GM12892 (cell line): ENCODE measurements around the gene CLCF1.

Source experiments
- DNase-seq: peaks from one replicate; pipeline ENCODE4 v3.0.0; 2011; ENCODE audit not compliant: insufficient read length
- FAIRE-seq: peaks from 2 replicates; lab custom pipeline; 2011; peaks lifted over from hg19 to GRCh38; lab: Jason Lieb, UNC
- POLR2A ChIP-seq: IDR thresholded peaks from 2 replicates; pipeline ENCODE4 v1.6.1; 2011; ENCODE audit warnings: low read depth, low read length, control low read depth
- POLR2AphosphoS5 ChIP-seq: IDR thresholded peaks from 2 replicates; pipeline ENCODE4 v1.6.1; 2011; ENCODE audit warnings: low read depth, low read length, control low read depth
- TAF1 ChIP-seq: IDR thresholded peaks from 2 replicates; pipeline ENCODE4 v1.6.1; 2011; ENCODE audit warnings: low read depth, mild to moderate bottlenecking, control low read depth, low read length, borderline replicate concordance

The CLCF1 gene

DNA sequence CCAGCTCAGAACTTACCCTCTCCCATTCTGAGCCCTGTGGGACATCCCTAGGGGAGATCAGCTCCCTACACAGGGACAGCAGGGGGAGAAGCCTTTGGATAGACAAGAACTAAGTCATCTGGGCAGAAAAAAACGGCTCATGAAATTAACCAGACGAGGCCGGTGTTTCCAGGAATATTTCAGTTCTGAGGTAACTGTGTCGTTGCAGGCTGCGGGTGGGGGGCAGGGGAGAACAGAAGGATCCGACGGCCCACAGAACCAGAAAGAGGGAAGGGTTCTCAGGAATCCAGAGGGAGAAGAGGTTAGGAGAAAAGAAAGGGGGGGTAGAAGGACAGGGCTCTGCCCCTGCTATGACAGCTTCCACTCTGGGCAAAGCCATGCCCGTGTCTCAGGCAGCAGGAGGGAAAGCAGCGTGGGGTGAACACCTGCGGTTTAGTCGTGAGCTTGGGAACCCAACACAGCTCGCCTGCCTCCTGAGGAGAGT lies 3.6 kb downstream of the CLCF1 start:
- DNase-seq (no peak), FAIRE-seq (no peak)
- TF ChIP-seq TAF1 (no peak), POLR2A (no peak), POLR2AphosphoS5 (no peak)

DNA sequence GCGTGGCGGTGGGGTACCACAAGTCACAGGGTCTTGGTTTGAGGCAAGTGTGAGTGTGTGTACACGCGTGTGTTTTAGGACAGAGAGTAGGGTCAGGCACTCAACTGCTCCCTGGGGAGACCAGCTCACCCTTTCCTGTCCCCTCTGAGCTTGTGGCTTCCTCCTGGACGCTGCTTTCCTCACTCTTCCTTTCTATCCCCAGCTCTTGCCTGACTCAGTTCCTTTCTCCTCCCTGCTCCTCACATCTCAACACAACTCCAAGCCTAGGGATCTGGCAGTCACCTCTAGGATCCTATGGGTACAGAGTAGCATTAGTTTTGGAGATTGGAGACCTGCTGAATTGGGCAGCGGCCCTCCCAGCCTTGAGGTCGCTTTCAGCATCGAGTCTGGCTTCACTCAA lies 4.1 kb downstream of the CLCF1 start:
- no peak for FAIRE-seq
- no peak for TF ChIP-seq TAF1
- no peak for TF ChIP-seq POLR2A

GRCh38 chr11:67368621-67369020 lies 4.8 kb downstream of the CLCF1 start:
- DNase-seq, result no peak
- FAIRE-seq, result peak; percentile 85
- no peak for TF ChIP-seq TAF1
- TF ChIP-seq POLR2AphosphoS5, result no peak
- TF ChIP-seq POLR2A, result no peak

More for the DNA sequence above, 4.1 kb downstream of the CLCF1 start:
- no peak for DNase-seq

- TF ChIP-seq POLR2A, result no peak
- no peak for TF ChIP-seq POLR2AphosphoS5
- no peak for TF ChIP-seq TAF1
- FAIRE-seq (peak; percentile 73), DNase-seq (no peak)
Measured at GRCh38 chr11:67367761-67368227, 5.6 kb downstream of the CLCF1 start.

GRCh38 chr11:67366961-67367760 lies 6.2 kb downstream of the CLCF1 start:
- TF ChIP-seq POLR2A, result no peak
- no peak for TF ChIP-seq TAF1
- no peak for TF ChIP-seq POLR2AphosphoS5
- no peak for FAIRE-seq

GRCh38 chr11:67366546-67366945 lies 6.9 kb downstream of the CLCF1 start:
- TF ChIP-seq TAF1 (no peak), POLR2AphosphoS5 (no peak), POLR2A (no peak)
- no peak for DNase-seq
- FAIRE-seq, result no peak

More at GRCh38 chr11:67366961-67367760, 6.2 kb downstream of the CLCF1 start:
- DNase-seq, result no peak

- TF ChIP-seq TAF1 (no peak), POLR2AphosphoS5 (no peak), POLR2A (no peak)
- FAIRE-seq, result no peak
Measured at GRCh38 chr11:67365736-67366444, 7.5 kb downstream of the CLCF1 start.

DNA sequence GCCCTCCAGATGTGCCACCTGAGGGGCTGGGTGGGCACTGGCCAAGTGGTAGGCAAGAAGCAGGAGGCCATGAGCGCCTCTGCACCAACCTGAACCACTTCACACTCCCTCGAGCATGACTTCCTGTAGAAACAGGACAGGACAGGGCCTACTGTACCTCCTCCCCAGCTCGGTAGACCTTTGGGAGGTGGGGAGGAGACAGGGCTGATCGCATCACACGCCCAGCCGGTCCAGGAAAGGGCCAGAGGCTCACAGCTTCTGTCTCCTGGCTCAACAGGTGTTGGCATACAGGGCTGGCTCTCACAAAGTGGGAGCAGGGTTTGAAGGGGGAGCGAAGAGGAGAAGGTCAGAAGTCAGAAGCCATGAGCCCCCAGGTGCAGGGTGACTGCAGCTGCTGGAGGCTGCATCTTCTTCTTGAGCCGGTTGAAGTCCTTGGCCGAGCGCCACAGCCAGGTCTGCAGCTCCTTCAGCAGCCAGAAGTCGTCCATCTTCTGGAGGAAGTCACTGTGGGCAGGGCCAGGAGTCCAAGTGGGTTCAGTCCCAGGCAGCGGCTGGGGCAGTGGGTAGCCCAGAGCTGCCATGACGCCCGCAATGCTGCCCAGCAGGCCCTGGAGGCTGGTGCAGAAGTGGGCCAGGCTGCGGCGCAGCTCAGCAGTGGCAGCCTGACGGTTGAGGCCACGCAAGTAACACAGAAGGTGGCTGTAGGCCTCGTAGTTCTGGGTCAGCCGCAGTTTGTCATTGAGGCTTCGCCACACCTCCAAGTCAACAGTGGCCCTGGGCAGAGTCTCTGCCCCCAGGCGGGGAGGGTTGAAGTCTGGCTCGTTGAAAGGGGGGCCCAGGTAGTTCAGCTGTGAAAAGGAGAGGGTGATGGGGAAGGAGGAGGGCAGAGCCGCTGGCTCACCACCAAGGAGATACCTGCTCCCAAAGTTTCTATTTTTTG lies 8.3 kb downstream of the CLCF1 start:
- no peak for TF ChIP-seq POLR2AphosphoS5
- FAIRE-seq, result peak; percentile 76
- DNase-seq, result no peak

More at GRCh38 chr11:67365736-67366444, 7.5 kb downstream of the CLCF1 start:
- DNase-seq, result no peak

DNA sequence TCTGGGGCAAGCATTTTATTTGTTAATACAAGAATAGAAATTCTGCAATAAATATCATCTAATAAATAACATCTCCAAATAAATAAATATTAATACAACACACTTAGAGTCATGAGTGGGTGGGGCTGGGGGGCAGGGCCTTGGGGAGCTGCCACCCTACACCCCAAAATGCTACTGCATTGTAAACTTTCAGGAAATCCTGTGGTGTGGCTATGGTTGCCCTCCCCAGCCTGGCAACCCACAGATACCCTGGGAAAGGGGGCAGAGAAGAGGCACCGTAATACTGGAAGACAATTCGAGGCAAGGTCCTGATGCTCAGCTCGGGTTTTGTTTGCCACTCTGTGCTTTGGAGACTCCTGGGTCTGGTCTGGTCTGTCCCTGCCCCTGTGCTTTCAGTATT lies 9.2 kb downstream of the CLCF1 start:
- DNase-seq, result no peak
- no peak for FAIRE-seq
- TF ChIP-seq POLR2A, result no peak
- TF ChIP-seq POLR2AphosphoS5, result no peak
- no peak for TF ChIP-seq TAF1

- no peak for TF ChIP-seq POLR2A
- no peak for TF ChIP-seq TAF1
- no peak for TF ChIP-seq POLR2AphosphoS5
- FAIRE-seq (no peak), DNase-seq (no peak)
Measured at GRCh38 chr11:67357831-67358670, 15.3 kb downstream of the CLCF1 start.
